Fibroblast of skin of abdomen (primary cell): ENCODE results near the gene GEMIN4.
"Not testable (repeated sequence)": the region's sequence is repeated elsewhere in the genome, so short reads cannot be mapped to it uniquely, and the experiment has no call there.

ENCODE experiments used
- DNase-seq: peaks from one replicate; pipeline ENCODE4 v3.0.0-alpha.2; 2013

Gene GEMIN4

GRCh38 chr17:778096-778495 lies 26.0 kb upstream of the GEMIN4 start:
- DNase-seq = no peak

GRCh38 chr17:774313-774584 lies 22.2 kb upstream of the GEMIN4 start:
- DNase-seq = no peak

- DNase-seq = no peak
Observed at GRCh38 chr17:773467-774312, 21.6 kb upstream of the GEMIN4 start.

GRCh38 chr17:773016-773415 lies 21.0 kb upstream of the GEMIN4 start:
- DNase-seq = no peak

GRCh38 chr17:767076-767475 lies 15.0 kb upstream of the GEMIN4 start:
- DNase-seq = no peak

- DNase-seq = no peak
Observed at GRCh38 chr17:760371-760770, 8.3 kb upstream of the GEMIN4 start.

GRCh38 chr17:759964-760363 lies 7.9 kb upstream of the GEMIN4 start:
- DNase-seq = no peak

- DNase-seq = not testable (repeated sequence)
Observed at GRCh38 chr17:756010-756567, 4.0 kb upstream of the GEMIN4 start.

- not testable (repeated sequence) for DNase-seq
Observed at GRCh38 chr17:755319-755961, 3.4 kb upstream of the GEMIN4 start.

GRCh38 chr17:753418-753817 lies 1.4 kb upstream of the GEMIN4 start:
- DNase-seq = no peak

- DNase-seq = peak; percentile 59
Observed at GRCh38 chr17:752620-753219, 656 bp upstream of the GEMIN4 start.

- peak; percentile 43 for DNase-seq
Observed at GRCh38 chr17:751269-752001, 629 bp downstream of the GEMIN4 start.

- no peak for DNase-seq
Observed at GRCh38 chr17:750431-751037, 1.5 kb downstream of the GEMIN4 start.

GRCh38 chr17:749359-749758 lies 2.7 kb downstream of the GEMIN4 start:
- not testable (repeated sequence) for DNase-seq

- DNase-seq = not testable (repeated sequence)
Observed at GRCh38 chr17:748604-749003, 3.5 kb downstream of the GEMIN4 start.

- no peak for DNase-seq
Observed at GRCh38 chr17:746783-747629, 5.1 kb downstream of the GEMIN4 start.

- DNase-seq = no peak
Observed at GRCh38 chr17:746181-746580, 5.9 kb downstream of the GEMIN4 start.

GRCh38 chr17:745406-745805 lies 6.7 kb downstream of the GEMIN4 start:
- no peak for DNase-seq

- DNase-seq = no peak
Observed at GRCh38 chr17:744937-745336, 7.1 kb downstream of the GEMIN4 start.

- no peak for DNase-seq
Observed at GRCh38 chr17:743139-743538, 8.9 kb downstream of the GEMIN4 start.

- DNase-seq = no peak
Observed at GRCh38 chr17:742147-742793, 9.8 kb downstream of the GEMIN4 start.
